GM19455 (cell line): Measurements from ENCODE around the gene SLC22A4.

Experiments
- ATAC-seq: cut with Tn5 transposase; IDR thresholded peaks from one replicate; pipeline ENCODE4 v1.9.1; 2021; ENCODE audit not compliant: unreplicated experiment

SLC22A4 gene

DNA sequence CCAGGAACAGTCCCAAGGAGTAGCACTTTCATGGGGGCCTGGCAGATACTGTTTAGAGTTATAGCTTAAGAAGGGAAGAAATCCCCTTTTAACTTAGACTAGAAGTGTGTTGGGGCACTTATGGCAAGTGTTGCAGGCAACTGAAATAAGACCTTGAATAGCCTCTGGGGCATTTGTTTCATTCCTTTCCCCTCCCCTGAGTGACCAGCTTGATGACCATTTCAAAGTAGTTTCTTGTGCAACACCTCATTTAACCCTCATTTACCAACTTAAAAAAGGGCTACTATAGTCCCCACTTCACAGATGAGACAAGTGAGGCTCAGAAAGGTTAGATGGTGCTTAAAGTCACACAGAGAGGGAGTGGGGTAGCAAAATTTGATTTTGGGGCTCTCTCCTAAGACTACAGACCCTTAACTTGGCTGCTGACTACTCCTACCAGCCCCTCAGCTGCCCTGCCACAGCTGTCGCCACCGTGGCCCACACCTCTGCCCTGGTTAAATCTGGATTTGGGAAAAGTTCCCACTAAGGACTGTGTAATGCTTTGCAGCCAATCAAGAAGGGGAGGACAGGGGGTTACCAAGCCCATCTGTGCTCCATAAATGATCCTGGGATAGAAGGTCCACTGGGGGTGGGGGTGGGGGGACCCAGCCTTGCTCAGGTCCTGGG, 31.2 kb upstream of the SLC22A4 start:
- ATAC-seq: no peak

DNA sequence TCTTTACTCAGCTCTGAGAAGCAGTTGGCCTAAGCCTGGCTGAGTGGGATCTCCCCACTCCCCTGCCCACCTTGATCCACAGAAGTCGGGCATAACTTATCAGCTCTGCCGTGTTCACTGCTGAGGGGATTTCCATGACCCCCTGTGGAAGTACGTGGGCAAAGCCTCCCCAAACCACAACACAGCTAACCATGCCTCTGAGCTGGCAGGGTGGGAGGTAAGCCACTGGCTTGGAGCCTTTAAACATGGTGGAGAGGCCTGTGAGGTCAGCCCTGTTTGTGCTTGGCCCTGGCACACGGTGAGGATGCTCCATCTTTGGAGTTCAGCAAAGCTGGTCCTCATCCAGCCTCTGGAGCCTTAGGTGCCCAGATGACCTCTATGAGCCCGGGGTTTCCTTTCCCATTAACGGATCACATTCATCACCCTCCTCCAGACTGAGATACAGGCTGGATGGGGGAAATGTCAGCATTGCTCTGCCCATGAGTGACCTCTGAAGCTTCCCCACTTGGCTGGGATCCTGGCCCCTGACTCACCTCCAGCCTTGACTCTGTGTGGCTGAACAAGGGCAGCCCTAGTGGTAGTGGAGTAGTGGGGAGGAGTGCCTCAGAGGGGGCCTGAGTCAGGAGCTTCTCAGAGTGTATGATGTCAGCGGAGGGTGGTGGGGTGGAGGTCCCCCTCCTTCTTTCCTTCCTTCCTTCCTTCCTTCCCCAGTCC, 30.5 kb upstream of the SLC22A4 start:
- ATAC-seq: no peak

GRCh38 chr5:132264546-132265335, 29.5 kb upstream of the SLC22A4 start:
- no peak for ATAC-seq

GRCh38 chr5:132265336-132266030, 28.7 kb upstream of the SLC22A4 start:
- ATAC-seq: no peak

- ATAC-seq: no peak
These were observed 28.0 kb upstream of the SLC22A4 start for GRCh38 chr5:132266031-132266835.

DNA sequence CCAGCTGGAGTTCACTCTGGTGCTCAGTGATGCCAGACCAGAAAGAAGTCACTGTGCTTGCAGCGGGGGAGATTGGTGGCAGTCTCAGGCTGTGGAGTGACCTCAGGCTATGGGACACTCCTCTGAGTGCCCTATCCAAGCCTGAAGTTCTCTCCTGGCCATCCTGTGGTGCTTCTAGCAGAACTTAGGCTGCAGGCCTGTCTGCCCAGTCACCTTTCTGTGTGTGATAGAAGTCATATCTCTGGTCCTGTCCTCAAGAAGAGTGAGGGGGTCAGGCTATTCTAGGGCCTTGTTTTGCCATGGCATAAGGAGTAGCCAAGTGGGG, 27.4 kb upstream of the SLC22A4 start:
- no peak for ATAC-seq

GRCh38 chr5:132267166-132267739, 26.9 kb upstream of the SLC22A4 start:
- no peak for ATAC-seq

DNA sequence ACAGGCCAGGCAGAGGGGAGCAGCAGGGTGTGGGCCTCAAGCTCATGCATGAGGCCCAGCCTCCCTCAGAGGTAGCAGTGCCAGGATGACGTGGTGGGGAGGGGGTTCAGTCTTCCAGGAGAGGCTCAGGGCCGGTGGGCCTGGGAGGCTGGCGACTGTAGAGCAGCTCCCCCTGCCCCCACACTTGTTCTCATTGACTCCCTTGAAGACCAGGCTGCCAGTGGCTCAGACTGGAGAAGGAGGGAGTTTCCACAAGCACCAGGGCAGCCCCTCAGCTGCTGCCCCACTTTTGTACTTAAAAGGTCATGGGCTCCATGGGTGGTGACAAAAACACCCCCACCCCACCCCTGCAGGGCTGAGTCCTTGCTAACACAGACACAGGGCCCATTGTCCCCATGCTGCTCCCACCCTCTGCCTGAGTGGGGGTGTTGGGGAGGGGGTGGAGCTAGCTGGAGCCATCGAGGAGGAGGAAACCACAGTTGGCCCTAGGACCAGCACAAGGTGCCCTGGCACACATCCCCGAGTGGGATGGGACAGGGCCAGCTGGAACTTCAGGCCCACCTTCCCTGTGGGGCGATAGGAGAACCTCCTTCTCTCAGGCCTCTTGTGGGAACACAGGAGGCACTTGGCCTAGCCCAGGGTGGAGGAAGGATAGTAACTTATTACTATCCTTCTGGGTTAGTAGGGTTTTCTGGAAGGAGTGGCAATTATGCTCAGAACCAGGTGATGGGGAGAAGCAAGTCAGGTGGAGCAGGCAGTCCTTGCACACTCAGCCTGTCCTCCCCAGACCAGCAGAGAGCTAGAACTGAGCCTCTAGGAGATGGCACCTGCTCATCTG, 26.0 kb upstream of the SLC22A4 start:
- no peak for ATAC-seq

DNA sequence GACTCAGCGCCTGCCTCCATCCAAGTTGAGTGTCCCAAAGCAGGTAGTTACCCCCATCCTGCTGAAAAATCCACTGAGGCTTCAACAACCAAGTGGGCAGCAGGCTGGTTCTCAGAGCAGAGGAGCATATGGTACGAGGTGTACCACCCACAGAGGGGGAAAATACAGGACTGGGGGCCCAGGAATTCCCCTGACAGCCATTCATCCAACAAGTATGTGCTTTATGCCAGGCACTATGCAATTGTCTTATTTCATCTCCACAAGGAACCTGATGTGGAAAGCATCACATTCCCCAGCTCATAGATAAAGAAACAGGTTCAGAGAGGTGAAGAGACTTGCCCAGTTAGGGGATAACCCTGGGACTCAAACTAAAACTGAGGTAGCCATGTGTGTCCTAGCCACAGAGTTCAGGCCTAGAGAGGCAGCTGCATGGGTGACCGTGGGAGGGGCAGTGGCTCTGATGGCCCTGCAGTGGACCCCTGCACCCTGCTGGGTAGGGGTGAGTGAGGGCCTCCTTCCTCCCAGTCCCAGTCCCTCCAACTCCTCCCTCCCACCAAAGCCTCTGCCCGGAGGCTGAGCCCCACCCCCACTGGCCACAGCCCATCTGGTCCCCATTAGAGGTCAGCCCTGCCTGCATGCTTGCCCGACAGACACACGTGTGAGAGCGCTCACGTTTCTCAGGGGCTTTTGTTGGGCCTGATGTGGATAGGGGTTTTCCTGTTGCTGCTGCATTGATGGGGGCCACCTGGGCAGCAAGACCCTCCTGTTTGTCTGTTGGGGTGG, 25.2 kb upstream of the SLC22A4 start:
- ATAC-seq: no peak

GRCh38 chr5:132269635-132270334, 24.4 kb upstream of the SLC22A4 start:
- no peak for ATAC-seq

DNA sequence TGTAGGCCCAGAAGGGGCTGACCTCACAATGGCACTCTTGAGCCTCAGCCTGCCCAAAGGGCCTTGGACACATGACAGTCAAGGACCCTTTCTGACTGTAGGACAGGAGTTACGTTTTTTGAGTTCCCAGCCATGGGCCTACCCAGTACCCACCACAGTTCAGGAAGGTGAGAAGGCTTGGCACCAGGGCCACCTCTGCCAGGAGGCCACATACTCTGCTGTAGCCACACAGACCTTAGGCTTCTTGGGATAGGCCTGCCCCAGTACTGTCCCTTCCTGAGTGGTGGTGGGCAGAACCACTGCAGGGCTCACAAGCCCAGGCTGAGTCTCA, 23.9 kb upstream of the SLC22A4 start:
- ATAC-seq: no peak

DNA sequence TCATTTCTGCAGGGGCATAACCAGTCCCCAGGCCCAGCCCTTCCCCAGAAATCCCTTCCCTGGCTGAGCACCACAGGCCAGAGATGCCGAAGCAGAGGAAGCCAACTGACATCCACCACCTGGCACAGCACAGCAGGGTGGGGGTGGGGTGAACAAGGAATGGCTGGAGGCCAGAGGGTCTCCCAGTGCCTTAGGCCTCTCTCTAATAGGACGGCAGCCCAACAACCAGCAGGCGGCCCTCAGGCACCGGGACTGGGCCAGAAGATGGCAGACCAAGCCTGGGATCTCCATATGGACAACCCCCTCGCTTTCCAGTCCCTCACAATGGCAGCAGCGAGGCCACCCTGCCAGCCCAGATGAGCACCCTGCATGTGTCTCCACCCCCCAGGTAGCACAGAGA, 23.5 kb upstream of the SLC22A4 start:
- ATAC-seq: no peak

GRCh38 chr5:132271251-132272246, 22.6 kb upstream of the SLC22A4 start:
- ATAC-seq: no peak

DNA sequence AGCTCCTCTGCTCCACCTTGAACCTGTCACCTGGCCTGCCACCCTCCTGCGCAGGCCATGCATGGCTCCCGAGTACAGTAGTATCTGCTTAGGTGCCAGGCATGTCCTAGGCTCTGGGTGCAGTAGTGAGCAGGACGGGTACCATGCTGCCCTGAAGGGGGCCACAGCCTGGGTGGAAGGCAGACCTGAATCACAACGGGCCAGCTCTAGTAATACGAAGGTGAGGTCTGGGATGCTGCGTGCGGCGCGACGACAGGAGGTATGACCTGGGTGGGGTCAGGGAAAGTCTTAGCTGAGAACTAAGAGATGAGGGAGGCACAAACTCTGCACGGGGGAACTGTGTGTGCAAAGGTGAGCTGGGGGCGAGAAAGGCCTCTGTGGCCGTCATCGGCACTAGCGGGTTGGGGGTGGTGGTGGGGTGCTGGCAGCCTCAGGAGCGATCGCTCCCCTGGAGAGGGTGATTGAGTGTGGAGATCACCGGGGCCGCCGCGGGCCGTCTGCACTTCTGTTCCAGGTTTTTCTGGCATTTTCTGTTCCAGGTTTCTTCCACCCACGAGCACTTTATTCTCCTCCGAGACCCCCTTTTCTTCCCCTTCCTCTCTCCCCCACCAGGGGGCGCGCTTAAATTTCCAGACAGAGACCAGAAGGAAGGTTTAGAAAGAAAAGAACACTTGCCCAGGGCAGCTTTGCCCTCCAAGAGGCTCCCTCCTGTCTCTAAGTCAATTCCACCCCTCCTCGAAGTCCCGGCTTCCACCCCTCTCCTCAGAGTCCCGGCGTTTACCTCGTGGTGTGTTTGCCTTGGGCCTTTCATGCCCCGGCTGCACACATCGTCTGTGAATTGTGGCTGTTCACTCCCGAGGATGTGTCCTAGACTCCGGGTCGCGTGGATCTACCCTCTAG, 21.6 kb upstream of the SLC22A4 start:
- ATAC-seq: no peak

DNA sequence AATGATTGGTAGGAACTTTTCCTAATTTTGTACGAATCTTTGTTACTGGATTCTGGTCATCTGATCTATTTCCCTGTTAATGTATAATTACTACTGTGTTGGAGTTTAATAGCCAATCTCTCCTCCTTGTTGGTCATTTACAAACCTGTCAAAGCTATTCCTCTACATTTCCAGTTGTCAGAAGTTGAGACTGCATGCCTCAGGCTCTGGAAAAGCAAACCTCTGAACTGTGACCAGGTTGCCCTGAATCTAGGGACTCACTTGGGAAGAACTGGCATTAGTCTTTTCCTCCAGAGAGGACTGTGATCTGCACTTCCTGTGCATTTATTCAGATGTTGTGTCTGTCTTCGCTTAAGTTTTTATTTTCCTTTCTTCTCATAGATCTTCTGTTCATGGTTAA, 20.6 kb upstream of the SLC22A4 start:
- ATAC-seq: no peak
